GM13977 (cell line): ENCODE data around the gene IL17B.

ENCODE experiments used
- DNase-seq: peaks from one replicate; pipeline ENCODE4 v3.0.0; 2012; ENCODE audit warnings: low spot score
- in situ Hi-C: fragments of 300-500 bp; cut with MboI; formaldehyde crosslinking; loops from one replicate; pipeline ENCODE4 v1.12.0; 2022; ENCODE audit warnings: low sequenced_read_pairs, low pct_unique_long_range_greater_than_20kb, mixed read lengths, inconsistent platforms; ENCODE audit not compliant: unreplicated experiment
- TF ChIP-seq, protein P1 (sequence below): IDR thresholded peaks from 2 replicates; pipeline ENCODE4 v1.5.1; 2012; ENCODE audit warnings: mild to moderate bottlenecking, control low read depth; ENCODE audit not compliant: insufficient read depth; ENCODE audit errors: extremely low read depth, missing control alignments

Gene IL17B

DNA sequence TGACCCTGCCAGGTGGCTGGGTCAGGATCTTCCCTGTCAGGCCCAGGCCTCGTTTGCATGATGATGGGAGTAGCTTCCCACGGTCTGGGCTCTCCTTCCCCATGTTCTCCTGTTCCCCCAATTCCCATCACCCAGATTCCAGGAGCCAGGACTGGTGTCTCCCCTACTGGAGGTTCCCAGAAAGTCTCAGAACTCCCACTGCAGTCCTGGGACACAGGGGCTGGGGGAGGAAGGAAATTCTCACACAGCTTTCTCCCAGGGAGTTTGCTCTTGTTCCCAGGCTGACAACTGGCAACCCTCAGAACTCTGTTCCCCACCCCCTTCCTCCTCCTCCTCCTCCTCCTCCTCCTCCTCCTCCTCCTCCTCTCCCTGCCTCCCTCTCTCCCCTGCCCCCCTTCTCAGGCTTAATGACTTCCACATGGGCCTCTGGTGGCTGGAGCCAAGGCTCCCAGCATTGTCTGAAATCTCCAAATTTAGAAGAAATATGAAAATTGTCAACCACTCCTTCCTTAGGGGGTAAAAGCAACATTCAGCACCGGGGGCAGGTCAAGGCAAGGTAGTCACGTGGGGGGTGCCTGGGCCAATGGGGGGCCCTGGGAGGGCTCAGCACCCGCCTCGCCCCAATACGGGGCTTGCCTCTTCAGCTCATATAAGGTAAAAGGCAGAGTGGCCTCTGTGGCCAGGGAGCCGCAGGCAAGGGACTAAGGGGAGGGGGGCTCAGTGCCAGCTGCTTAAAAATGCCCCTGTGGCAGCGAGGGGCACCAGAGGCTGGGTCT, 27.3 kb upstream of the IL17B start:
- in situ Hi-C loops: no loop called here
- DNase-seq: no peak
- TF ChIP-seq, protein P1, sequence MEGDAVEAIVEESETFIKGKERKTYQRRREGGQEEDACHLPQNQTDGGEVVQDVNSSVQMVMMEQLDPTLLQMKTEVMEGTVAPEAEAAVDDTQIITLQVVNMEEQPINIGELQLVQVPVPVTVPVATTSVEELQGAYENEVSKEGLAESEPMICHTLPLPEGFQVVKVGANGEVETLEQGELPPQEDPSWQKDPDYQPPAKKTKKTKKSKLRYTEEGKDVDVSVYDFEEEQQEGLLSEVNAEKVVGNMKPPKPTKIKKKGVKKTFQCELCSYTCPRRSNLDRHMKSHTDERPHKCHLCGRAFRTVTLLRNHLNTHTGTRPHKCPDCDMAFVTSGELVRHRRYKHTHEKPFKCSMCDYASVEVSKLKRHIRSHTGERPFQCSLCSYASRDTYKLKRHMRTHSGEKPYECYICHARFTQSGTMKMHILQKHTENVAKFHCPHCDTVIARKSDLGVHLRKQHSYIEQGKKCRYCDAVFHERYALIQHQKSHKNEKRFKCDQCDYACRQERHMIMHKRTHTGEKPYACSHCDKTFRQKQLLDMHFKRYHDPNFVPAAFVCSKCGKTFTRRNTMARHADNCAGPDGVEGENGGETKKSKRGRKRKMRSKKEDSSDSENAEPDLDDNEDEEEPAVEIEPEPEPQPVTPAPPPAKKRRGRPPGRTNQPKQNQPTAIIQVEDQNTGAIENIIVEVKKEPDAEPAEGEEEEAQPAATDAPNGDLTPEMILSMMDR: no peak

DNA sequence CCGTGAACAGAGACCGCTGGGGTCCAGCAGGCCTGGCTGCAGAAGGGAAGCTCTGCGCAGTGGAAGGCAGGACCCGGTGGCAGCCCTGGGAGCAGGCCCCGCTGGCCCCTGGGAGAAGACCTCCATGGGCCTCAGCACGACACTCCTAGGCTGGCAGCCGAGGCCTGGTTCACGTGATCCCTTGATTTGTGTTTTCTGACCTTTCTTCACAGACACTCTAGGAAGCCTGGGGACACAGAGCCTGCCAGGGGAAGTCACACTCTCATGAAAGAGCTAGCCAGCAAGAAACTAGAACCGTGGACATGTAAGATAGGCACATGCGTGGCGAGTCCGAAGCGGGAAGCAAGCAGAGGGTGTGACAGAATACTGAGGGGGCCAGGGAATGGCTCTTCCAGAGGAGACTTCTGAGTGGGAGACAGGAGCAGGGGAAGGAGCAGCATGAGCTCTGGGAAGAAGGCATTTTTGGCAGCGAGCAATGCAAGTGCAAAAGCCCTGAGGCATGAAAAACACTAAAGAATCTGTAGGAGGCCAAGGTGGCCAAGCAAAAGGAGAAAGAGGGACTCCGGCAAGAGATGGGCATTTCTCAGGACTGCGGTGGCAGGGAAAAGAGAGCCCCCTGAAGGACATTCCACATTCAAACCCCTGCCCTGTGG, 26.6 kb upstream of the IL17B start:
- TF ChIP-seq, protein P1: no peak
- in situ Hi-C loops: no loop called here
- no peak for DNase-seq

DNA sequence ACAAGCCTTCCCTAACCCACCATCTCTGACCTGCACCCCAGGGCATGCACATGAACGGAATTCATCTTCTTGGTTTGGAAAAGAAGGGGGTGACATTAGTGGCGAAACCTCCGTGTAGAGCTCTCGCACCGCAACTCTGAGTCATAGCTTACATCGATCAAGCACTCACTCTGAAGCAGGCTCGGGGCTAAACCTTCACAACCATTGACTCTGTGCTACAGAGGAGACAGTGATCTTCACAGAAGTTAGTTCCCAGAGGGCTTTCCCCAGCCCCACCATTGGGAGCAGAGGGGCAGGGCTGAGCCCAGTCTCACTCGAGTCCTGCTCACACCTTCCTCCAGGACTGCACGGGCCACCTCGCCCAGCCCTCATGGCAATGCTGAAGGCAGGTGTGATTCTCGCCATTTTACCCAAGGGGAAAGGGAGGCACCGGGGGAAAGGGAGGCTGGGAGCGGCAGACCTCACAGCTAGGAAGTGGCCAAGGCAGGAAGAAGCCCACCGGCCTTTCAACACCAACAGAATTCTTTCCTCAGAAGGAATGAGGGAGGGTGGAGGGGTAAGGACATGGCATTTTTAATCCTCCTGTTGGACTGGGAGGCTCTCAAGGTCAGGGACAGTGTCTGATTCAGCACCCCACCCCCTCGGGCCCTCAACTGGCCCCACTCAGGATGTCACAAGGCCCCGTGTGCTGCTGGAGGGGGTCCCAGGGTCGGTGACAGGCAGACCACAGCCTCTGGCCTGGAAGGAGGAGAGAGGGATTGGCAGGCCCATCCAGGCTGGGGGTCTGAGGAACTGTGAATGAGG, 25.9 kb upstream of the IL17B start:
- in situ Hi-C loops: no loop called here
- TF ChIP-seq, protein P1: no peak
- DNase-seq: no peak

DNA sequence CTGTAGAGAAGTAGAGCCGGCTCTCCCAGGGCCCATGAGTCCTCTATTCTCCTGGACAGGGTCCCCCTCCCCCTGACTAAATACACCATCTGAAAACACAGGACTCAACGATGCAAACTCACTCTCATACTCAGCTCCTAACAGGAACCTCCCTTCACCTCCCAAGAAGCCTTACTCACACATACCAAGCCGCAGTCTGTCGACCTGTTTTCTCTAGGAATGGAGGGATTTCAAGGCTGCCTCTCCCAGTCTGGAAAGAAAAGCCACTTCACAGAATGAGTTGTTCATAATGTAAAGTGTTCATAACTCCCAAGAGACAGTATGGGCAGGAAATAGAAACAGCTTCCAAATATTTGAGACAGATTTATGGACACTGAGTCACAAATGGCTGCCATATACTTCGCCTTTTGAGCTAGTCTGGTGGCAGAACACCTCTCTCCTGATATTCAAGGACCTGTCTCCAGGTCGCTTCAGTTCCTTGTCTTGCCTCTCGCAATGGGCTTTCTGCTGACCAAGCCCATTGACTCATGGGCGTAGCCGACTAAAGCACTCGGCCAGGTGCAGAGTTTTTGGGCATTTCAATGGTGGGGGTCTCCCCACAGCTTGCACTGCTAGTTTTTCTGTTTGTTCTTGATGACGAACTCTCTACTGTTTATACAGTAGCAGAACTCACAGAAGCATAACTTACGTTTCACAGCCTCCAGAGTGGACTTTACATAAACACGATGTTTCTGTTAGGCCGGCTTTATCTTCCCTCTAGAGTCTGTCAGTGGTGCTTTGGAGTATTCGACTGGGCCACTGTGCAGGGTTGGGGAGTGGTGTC, 25.0 kb upstream of the IL17B start:
- in situ Hi-C loops: no loop called here
- TF ChIP-seq, protein P1: no peak
- DNase-seq: no peak

DNA sequence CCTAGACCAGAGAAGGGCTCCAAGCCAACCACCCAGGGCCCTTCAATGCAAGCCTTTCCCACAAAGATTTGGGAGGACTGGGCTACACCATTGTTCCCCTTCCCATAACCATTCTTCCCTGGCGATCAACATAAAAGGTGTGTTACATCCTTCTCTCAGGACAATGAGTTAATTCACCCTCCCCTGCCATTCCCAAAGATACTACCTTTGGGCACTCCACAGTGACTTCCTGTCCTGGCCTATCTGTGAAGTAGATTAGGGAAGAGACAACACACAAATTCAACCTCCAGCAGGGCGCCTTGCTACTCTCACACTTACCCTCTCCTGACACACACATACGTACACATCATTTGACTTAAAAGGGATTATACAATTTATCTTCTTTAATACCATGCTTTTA, 23.2 kb upstream of the IL17B start:
- in situ Hi-C loops: no loop called here
- no peak for DNase-seq
- TF ChIP-seq, protein P1: no peak

DNA sequence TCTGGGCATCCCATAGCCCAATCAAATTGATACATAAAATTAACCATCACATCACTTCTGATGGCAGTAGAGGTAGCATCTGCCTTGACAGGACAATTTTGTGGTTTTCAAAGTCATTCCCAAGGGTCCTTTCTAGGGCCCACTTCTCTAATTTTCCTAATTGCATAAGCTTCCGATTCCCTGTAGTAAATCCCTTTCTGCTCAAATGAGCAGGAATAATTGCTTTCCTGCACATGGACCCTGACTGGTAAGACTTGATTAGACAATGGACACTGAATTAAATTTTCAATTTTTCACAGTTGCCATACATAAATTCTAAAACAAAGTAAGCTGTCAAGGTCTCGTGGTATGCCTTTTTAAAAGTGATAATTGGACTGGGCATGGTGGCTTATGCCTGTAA, 22.0 kb upstream of the IL17B start:
- in situ Hi-C loops: no loop called here
- TF ChIP-seq, protein P1: no peak

More for the DNA sequence above, 22.0 kb upstream of the IL17B start:
- no peak for DNase-seq
